Measurements from ENCODE around the gene APPL1. TPM values are rescaled to one million over a fixed set of nuclear protein-coding genes. Genes with fewer than 3 reads are reported as not detected.

Gene APPL1
- total and polyA plus RNA-seq, 2 of the 4 experiments (the other 2 are of a cell fraction), result 9.6 to 46.2 TPM

DNA sequence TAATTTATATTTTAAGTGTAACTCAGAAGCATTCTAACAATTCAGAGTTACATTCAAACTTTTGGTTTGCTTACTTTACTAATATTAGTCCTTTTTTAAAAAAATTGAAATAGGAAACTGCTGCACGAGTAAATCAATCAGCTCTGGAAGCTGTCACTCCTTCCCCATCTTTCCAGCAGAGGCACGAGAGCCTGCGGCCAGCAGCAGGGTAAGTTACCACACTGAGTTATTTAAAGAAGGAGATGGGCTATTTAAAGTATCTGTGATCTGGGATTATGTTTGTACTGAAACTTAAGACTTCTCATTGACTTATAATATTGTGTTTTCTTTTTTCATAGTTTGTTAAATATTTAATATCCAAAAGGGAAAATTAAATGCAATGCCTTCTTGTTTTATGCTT, 29.3 kb downstream of the APPL1 start:
- H3K23ac ChIP-seq (ENCODE audit: low read depth, low read length), result no peak overlapping the region
- H2AK5ac ChIP-seq (ENCODE audit: low read depth, low read length), result no peak overlapping the region
- POLR2A ChIA-PET (ENCODE audit: unreplicated experiment), result no interaction called here
- intact Hi-C loops (cut with micrococcal nuclease), result no loop called here
- no peak overlapping the region for H4K5ac ChIP-seq (ENCODE audit: low read depth, low read length)
- H3K4me1 ChIP-seq (ENCODE audit: control insufficient read depth, insufficient read depth, low read length), result no peaks in the 10 kb centered on the region
- CTCF ChIA-PET, result no interaction called here
- H4K91ac ChIP-seq (ENCODE audit: insufficient read depth, low read depth, low read length), result no peak overlapping the region
- H3K27ac ChIP-seq (ENCODE audit: insufficient read depth, low read length), result no peak overlapping the region
- H3K36me3 ChIP-seq (ENCODE audit: control insufficient read depth, insufficient read depth, low read length), result peaks cover 24% of the 10 kb centered on the region
- H4K20me1 ChIP-seq (ENCODE audit: insufficient read depth, low read length), result no peaks in the 10 kb centered on the region
- no peak overlapping the region for H3K4ac ChIP-seq (ENCODE audit: low read depth, low read length)
- no peaks in the 10 kb centered on the region for H3K9me1 ChIP-seq (ENCODE audit: insufficient read depth, low read length)
- no peak overlapping the region for H3K9ac ChIP-seq (ENCODE audit: low read depth, low read length)
- in situ Hi-C loops (cut with MboI; ENCODE audit: low sequenced_read_pairs), result no loop called here
- H2BK15ac ChIP-seq (ENCODE audit: low read depth, low read length), result no peak overlapping the region
- TF ChIP-seq BHLHE40 (IDR thresholded peaks at IDR 0.05; ENCODE audit: low read depth, low read length), result no peak
- no peak overlapping the region for H2BK120ac ChIP-seq (ENCODE audit: low read depth, low read length)
- dilution Hi-C loops (cut with HindIII; ENCODE audit: low sequenced_read_pairs, unreplicated experiment), result no loop called here
- H4K8ac ChIP-seq (ENCODE audit: low read depth in 2 of 2, low read length in 2 of 2), result no peak overlapping the region
- H3K9me3 ChIP-seq (ENCODE audit: control insufficient read depth, insufficient read depth, low read length), result no peaks in the 10 kb centered on the region
- no peaks in the 10 kb centered on the region for H3K27me3 ChIP-seq (ENCODE audit: control insufficient read depth, insufficient read depth, low read length)
- no peak overlapping the region for H2AFZ ChIP-seq (replicated peaks; ENCODE audit: low read length, poor library complexity)
- no TSS peak for BruUV-seq (replicated peaks)
- WGBS, 2 experiments (ENCODE audit: extremely low coverage in 2 of 2, insufficient read length in 1 of 2), result no CpG with 5 or more reads among the region's 3 CpGs
- no peak for ATAC-seq (ENCODE audit: low read depth)
- H2AK9ac ChIP-seq (replicated peaks; ENCODE audit: low read depth, low read length, poor library complexity), result no peak overlapping the region
- H3K4me2 ChIP-seq (ENCODE audit: low read depth, low read length), result no peak overlapping the region
- H3K56ac ChIP-seq (ENCODE audit: extremely low read depth, insufficient read depth, low read length), result no peak overlapping the region
- H3K79me1 ChIP-seq (ENCODE audit: low read depth in 1 of 2, low read length in 2 of 2), result no peaks in the 10 kb centered on the region
- no peak overlapping the region for H2BK5ac ChIP-seq (ENCODE audit: low read depth, low read length, poor library complexity, severe bottlenecking)
- DNase-seq, result no peak
- H3K4me3 ChIP-seq (ENCODE audit: insufficient read depth, low read depth, low read length), result no peak overlapping the region
- no peak overlapping the region for H2BK20ac ChIP-seq (ENCODE audit: low read depth, low read length)
- H3K14ac ChIP-seq (replicated peaks; ENCODE audit: low read depth, low read length), result no peak overlapping the region
- no peak overlapping the region for H3K18ac ChIP-seq (ENCODE audit: low read depth, low read length)

Measured in IMR-90 (cell line).